ENCODE data around the gene CREM. TPM values are rescaled to one million over a fixed set of nuclear protein-coding genes. Genes with fewer than 3 reads are reported as not detected.

CREM gene
- total and polyA plus RNA-seq, 2 of the 8 experiments (the other 6 are each of a cell fraction or from before 2014, with no cell fraction given) = 18.7 to 21.9 TPM

DNA sequence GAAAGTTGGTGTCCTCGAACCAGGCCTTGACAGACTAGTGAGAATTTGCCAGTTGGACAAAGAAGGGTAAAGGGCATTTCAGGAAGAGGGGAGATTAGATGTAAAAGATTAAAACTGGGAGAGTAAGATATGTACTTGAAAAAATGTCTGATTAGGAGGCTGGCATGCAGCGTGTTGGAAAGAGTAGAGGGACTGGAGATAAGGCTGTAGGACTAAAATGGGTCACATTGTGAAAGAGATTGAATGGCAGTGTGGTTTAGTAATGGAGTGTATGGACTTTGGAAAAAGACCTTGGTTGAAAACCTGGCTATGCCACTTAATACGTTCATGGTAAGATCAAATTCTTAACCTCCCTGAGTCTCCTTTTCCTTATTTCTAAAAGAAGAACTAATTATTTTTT lies 14.1 kb downstream of the CREM start (continued):
- TF ChIP-seq, protein P1, sequence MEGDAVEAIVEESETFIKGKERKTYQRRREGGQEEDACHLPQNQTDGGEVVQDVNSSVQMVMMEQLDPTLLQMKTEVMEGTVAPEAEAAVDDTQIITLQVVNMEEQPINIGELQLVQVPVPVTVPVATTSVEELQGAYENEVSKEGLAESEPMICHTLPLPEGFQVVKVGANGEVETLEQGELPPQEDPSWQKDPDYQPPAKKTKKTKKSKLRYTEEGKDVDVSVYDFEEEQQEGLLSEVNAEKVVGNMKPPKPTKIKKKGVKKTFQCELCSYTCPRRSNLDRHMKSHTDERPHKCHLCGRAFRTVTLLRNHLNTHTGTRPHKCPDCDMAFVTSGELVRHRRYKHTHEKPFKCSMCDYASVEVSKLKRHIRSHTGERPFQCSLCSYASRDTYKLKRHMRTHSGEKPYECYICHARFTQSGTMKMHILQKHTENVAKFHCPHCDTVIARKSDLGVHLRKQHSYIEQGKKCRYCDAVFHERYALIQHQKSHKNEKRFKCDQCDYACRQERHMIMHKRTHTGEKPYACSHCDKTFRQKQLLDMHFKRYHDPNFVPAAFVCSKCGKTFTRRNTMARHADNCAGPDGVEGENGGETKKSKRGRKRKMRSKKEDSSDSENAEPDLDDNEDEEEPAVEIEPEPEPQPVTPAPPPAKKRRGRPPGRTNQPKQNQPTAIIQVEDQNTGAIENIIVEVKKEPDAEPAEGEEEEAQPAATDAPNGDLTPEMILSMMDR (IDR thresholded peaks at IDR 0.05; ENCODE audit: control extremely low read depth in 1 of 3, insufficient read depth in 1 of 3, low read depth in 1 of 3, low read length in 3 of 3) = no peak
- TF ChIP-seq EZH2 (IDR thresholded peaks at IDR 0.05; ENCODE audit: low read depth, low read length, severe bottlenecking) = no peak
- no peak for TF ChIP-seq CBX8 (IDR thresholded peaks at IDR 0.05; ENCODE audit: borderline replicate concordance, low read depth, low read length)
- TF ChIP-seq, protein P2, sequence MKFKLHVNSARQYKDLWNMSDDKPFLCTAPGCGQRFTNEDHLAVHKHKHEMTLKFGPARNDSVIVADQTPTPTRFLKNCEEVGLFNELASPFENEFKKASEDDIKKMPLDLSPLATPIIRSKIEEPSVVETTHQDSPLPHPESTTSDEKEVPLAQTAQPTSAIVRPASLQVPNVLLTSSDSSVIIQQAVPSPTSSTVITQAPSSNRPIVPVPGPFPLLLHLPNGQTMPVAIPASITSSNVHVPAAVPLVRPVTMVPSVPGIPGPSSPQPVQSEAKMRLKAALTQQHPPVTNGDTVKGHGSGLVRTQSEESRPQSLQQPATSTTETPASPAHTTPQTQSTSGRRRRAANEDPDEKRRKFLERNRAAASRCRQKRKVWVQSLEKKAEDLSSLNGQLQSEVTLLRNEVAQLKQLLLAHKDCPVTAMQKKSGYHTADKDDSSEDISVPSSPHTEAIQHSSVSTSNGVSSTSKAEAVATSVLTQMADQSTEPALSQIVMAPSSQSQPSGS (IDR thresholded peaks at IDR 0.05; ENCODE audit: low read length) = no peak
- TF ChIP-seq RXRA (IDR thresholded peaks at IDR 0.05; ENCODE audit: insufficient read depth, low read depth, low read length) = no peak
- TF ChIP-seq SP2 (IDR thresholded peaks at IDR 0.05; ENCODE audit: low read length) = no peak
